T-helper 17 cell (primary cell): ENCODE measurements around the gene ZC3H13. TPM values are rescaled to one million over a fixed set of nuclear protein-coding genes. Genes with fewer than 3 reads are reported as not detected.

Experiments used
- ATAC-seq: fragments of 150-1000 bp; cut with Tn5 transposase; 2 replicates; pipeline ENCODE4 v1.10.0; 2021; ENCODE audit warnings: mild to moderate bottlenecking, moderate library complexity
- DNase-seq, 3 donors: peaks; one replicate each; pipeline versions ENCODE4 v3.0.0 to v3.0.0-alpha.2; 2020 to 2021
- H3K9me3 ChIP-seq: one replicate; pipeline ENCODE4 v1.7.0; 2013; ENCODE audit warnings: low read length, mild to moderate bottlenecking; ENCODE audit not compliant: control insufficient read depth, poor library complexity, severe bottlenecking
- H3K27ac Mint-ChIP-seq: one replicate; pipeline ENCODE4 v1.8.0; 2022; ENCODE audit warnings: mild to moderate bottlenecking, moderate library complexity, mixed read lengths
- H3K27me3 Mint-ChIP-seq: one replicate; pipeline ENCODE4 v1.8.0; 2022; ENCODE audit warnings: mixed read lengths
- H3K36me3 Mint-ChIP-seq: one replicate; pipeline ENCODE4 v1.8.0; 2022; ENCODE audit warnings: low read depth, mixed read lengths
- H3K4me1 Mint-ChIP-seq: one replicate; pipeline ENCODE4 v1.8.0; 2022; ENCODE audit warnings: mild to moderate bottlenecking, mixed read lengths
- H3K4me3 Mint-ChIP-seq: one replicate; pipeline ENCODE4 v1.8.0; 2022; ENCODE audit warnings: mild to moderate bottlenecking, moderate library complexity, mixed read lengths
- total RNA-seq, 4 donors: library from RNA in 2 of 4; stranded (reverse) in 2 of 4; gene quantifications; one replicate each; pipeline ENCODE4 v1.2.3 and lab custom pipeline; 2022 to 2026

ZC3H13 gene
- total RNA-seq, 2 donors from 2014 or later, result 46.5 to 48.6 TPM

GRCh38 chr13:45915686-45916439, 136.7 kb downstream of the ZC3H13 start:
- Mint-ChIP-seq H3K27me3 (peaks cover 12% of the 10 kb centered on the region), H3K27ac (no peak overlapping the region), H3K36me3 (peaks cover 3% of the 10 kb centered on the region), H3K4me3 (no peak overlapping the region), H3K4me1 (no peaks in the 10 kb centered on the region)
- DNase-seq (no peak), ATAC-seq (no peak)
- no peaks in the 10 kb centered on the region for H3K9me3 ChIP-seq

- H3K27ac Mint-ChIP-seq, result no peak overlapping the region
- no peak for ATAC-seq
- H3K27me3 Mint-ChIP-seq, result peaks cover 8% of the 10 kb centered on the region
- no peak overlapping the region for H3K4me3 Mint-ChIP-seq
- no peaks in the 10 kb centered on the region for H3K9me3 ChIP-seq
- DNase-seq, result no peak
- H3K36me3 Mint-ChIP-seq, result peaks cover 3% of the 10 kb centered on the region
- H3K4me1 Mint-ChIP-seq, result no peaks in the 10 kb centered on the region
Observed at GRCh38 chr13:45909673-45910072, 142.9 kb downstream of the ZC3H13 start.

- H3K4me1 Mint-ChIP-seq, result no peaks in the 10 kb centered on the region
- no peak for DNase-seq
- H3K27ac Mint-ChIP-seq, result no peak overlapping the region
- ATAC-seq, result no peak
- H3K27me3 Mint-ChIP-seq, result peaks cover 8% of the 10 kb centered on the region
- no peak overlapping the region for H3K4me3 Mint-ChIP-seq
- peaks cover 5% of the 10 kb centered on the region for H3K36me3 Mint-ChIP-seq
- H3K9me3 ChIP-seq, result no peaks in the 10 kb centered on the region
Observed at GRCh38 chr13:45909089-45909488, 143.5 kb downstream of the ZC3H13 start.

GRCh38 chr13:45907503-45907902, 145.0 kb downstream of the ZC3H13 start:
- Mint-ChIP-seq H3K27me3 (peaks cover 8% of the 10 kb centered on the region), H3K4me1 (no peaks in the 10 kb centered on the region), H3K4me3 (no peak overlapping the region), H3K36me3 (peaks cover 5% of the 10 kb centered on the region), H3K27ac (no peak overlapping the region)
- no peaks in the 10 kb centered on the region for H3K9me3 ChIP-seq
- DNase-seq, result no peak
- ATAC-seq, result no peak

Other genes starting within 250 kb of the ZC3H13 start
- under 1 TPM; 0.10 to 0.15 TPM for gene SIAH3, start 201.0 kb downstream of the ZC3H13 start, total RNA-seq
- gene CPB2, start 52.3 kb upstream of the ZC3H13 start, total RNA-seq, result not detected
- 100 to 1,000 TPM; 485 to 528 TPM for gene LCP1, start 129.4 kb upstream of the ZC3H13 start, total RNA-seq
- under 1 TPM; 0.39 to 0.60 TPM for gene LRRC63, start 159.2 kb upstream of the ZC3H13 start, total RNA-seq